ENCODE measurements around the gene MACF1.
"Not testable (repeated sequence)": the region's sequence is repeated elsewhere in the genome, so short reads cannot be mapped to it uniquely, and the experiment has no call there.

Gene MACF1

GRCh38 chr1:39510570-39511186, 306.2 kb downstream of the MACF1 start:
- not testable (repeated sequence) for DNase-seq (ENCODE audit: low read depth, low spot score)

- not testable (repeated sequence) for DNase-seq (ENCODE audit: low read depth, low spot score)
Observed at GRCh38 chr1:39511477-39511876, 307.0 kb downstream of the MACF1 start.

GRCh38 chr1:39512234-39512847, 307.8 kb downstream of the MACF1 start:
- DNase-seq (ENCODE audit: low read depth, low spot score), result not testable (repeated sequence)

GRCh38 chr1:39514710-39515124, 310.2 kb downstream of the MACF1 start:
- DNase-seq (ENCODE audit: low read depth, low spot score), result not testable (repeated sequence)

GRCh38 chr1:39515131-39516086, 310.9 kb downstream of the MACF1 start:
- DNase-seq (ENCODE audit: low read depth, low spot score), result not testable (repeated sequence)

- DNase-seq (ENCODE audit: low read depth, low spot score), result not testable (repeated sequence)
Observed at GRCh38 chr1:39516841-39517240, 312.3 kb downstream of the MACF1 start.

GRCh38 chr1:39517936-39518335, 313.4 kb downstream of the MACF1 start:
- not testable (repeated sequence) for DNase-seq (ENCODE audit: low read depth, low spot score)

- not testable (repeated sequence) for DNase-seq (ENCODE audit: low read depth, low spot score)
Observed at GRCh38 chr1:39519376-39519775, 314.9 kb downstream of the MACF1 start.

- DNase-seq (ENCODE audit: low read depth, low spot score), result not testable (repeated sequence)
Observed at GRCh38 chr1:39522221-39522620, 317.7 kb downstream of the MACF1 start.

GRCh38 chr1:39522661-39523567, 318.4 kb downstream of the MACF1 start:
- no peak for DNase-seq (ENCODE audit: low read depth, low spot score)

- DNase-seq (ENCODE audit: low read depth, low spot score), result no peak
Observed at GRCh38 chr1:39524171-39524570, 319.7 kb downstream of the MACF1 start.

- DNase-seq (ENCODE audit: low read depth, low spot score), result no peak
Observed at GRCh38 chr1:39524591-39525365, 320.3 kb downstream of the MACF1 start.

GRCh38 chr1:39525366-39526165, 321.1 kb downstream of the MACF1 start:
- no peak for DNase-seq (ENCODE audit: low read depth, low spot score)

GRCh38 chr1:39526466-39527189, 322.1 kb downstream of the MACF1 start:
- no peak for DNase-seq (ENCODE audit: low read depth, low spot score)

- not testable (repeated sequence) for DNase-seq (ENCODE audit: low read depth, low spot score)
Observed at GRCh38 chr1:39527190-39527579, 322.7 kb downstream of the MACF1 start.

- no peak for DNase-seq (ENCODE audit: low read depth, low spot score)
Observed at GRCh38 chr1:39528082-39528481, 323.6 kb downstream of the MACF1 start.

GRCh38 chr1:39529901-39530535, 325.5 kb downstream of the MACF1 start:
- DNase-seq (ENCODE audit: low read depth, low spot score), result no peak

GRCh38 chr1:39531526-39531925, 327.0 kb downstream of the MACF1 start:
- DNase-seq (ENCODE audit: low read depth, low spot score), result no peak
